Effector CD4-positive, alpha-beta T cell (primary cell): Measurements from ENCODE around the gene FBL.
"Not testable (repeated sequence)": the region's sequence is repeated elsewhere in the genome, so short reads cannot be mapped to it uniquely, and the experiment has no call there.

Source experiments
- DNase-seq: peaks from one replicate; pipeline ENCODE4 v3.0.0-alpha.2; 2020
- total RNA-seq: gene quantifications from one replicate; lab custom pipeline; 2026; lab: John Stamatoyannopoulos, UW

The FBL gene
- total RNA-seq: 88.7 reads per million, percentile 80 among the genes with 10 or more reads in this experiment

GRCh38 chr19:39845933-39846677 is at the start of gene FBL:
Gene FBL, minus strand, starts transcription at chr19:39846379. Its CDS starts 79 bp downstream, at chr19:39846300.
- DNase-seq: peak; percentile 98

DNA sequence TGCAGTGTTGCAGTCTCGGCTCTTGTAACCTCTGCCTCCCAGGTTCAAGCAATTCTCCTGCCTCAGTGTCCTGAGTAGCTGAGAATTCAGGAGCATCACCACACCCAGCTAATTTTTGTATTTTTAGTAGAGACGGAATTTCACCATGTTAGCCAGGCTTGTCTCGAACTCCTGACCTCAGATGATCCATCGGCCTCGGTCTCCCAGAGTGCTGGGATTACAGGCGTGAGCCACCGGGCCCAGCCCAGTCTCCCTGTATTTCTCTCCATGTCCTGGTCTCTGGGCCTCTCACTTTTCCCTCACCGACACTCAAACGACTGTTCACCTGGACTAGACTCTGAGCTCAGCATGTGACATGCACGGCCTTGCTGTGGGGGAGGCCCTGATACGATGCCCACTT is 48.9 kb upstream of the FBL start:
- DNase-seq: not testable (repeated sequence)

- DNase-seq: not testable (repeated sequence)
These were observed 48.0 kb upstream of the FBL start for GRCh38 chr19:39894236-39894606.

DNA sequence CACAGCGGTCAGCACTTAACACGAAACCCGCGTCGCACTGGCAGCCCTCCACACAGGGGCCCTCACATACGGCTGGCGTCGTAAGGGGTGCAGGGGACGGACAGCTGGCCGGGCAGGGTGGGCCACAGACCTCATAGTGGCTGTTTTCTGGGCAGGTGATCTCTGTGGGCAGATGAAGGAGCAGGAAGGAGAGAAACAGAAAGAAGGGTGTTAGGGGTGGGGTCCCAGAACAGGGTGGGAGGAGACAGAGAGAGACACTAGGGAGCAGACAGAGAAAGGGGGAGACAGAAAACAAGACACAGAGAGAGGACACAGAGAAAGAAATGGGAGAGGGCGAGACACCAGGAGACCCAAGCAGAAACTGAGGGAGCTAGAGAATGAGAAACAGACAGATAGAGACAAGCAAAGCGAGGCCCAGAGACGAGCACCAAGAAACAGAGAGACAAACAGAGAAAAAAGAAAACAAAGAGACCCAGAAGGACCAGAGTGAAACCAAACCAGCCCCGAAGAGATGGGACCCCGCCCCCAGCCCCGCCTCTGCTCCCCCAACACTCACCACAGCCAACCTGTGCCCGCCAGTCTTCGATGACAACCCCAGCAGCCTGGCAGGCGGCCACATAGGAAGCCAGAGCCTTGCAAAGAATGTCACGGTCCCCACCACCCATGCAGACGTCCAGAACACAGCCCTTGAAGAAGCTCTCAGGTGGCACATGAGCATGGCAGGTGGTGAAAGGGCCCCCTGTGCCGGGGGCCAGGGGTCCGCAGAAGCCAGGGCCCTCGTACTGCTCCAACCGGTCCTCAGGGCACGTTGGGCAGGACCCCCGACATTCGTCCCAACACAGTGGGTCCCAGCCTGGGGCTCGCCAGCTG is 47.4 kb upstream of the FBL start:
- DNase-seq: not testable (repeated sequence)

DNA sequence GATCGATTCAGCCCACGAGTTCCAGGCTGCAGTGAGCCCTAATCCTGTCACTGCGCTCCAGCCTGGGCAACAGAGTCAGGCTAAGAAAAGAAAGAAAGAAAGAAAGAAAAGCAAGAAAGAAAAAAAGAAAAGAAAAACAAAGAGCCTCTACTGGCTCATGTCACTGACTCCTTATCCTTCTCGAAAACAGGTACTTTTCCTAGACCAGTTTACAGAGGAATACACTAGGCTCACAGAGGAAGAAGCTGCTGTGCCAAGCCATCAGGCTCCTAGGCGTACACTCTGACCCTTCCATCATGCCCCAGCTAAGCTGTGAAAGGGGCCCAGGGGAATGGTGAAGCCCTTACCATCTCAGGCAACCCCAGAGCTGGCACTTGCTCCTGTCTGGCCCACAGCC is 46.3 kb upstream of the FBL start:
- DNase-seq: not testable (repeated sequence)

DNA sequence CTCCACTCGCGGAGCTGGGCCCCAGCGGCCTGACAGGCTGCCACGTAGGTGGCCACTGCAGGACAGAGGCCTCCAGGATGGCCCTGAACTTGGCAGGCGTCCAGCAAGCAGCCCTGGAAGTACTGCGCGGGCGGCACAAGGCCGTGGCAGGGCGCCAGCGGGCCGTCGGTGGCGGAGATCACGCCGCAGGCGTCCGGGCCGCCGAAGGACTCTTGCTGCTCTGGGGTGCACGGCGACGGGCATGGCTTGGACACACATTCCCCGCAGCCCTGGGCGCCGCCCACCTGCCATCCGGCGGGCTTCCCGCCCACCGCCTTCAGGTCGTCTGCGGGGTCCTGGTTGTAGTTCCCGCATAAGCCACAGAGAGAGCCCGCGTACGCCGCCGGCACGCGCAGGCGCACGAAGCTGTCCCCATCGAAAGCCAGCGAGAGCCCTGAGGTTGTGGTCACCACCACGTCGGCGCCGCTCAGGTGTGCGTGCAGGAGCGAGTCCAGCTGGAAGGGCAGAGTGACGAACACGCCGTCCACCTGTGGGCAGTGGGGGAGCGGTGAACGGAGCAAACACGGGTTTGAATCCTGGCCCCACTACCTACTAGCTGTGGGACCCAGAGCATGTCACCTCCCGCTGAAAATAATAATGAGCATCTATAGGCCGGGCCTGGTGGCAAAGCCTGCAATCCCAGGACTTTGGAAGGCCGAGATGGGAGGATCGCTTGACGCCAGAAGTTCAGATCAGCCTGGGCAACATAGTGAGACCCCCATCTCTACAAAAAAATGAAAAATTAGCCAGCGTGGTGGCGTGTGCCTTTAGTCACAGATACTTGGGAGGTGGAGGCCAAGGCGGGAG is 45.7 kb upstream of the FBL start:
- DNase-seq: not testable (repeated sequence)

GRCh38 chr19:39890755-39891551 is 44.8 kb upstream of the FBL start:
- DNase-seq: no peak

DNA sequence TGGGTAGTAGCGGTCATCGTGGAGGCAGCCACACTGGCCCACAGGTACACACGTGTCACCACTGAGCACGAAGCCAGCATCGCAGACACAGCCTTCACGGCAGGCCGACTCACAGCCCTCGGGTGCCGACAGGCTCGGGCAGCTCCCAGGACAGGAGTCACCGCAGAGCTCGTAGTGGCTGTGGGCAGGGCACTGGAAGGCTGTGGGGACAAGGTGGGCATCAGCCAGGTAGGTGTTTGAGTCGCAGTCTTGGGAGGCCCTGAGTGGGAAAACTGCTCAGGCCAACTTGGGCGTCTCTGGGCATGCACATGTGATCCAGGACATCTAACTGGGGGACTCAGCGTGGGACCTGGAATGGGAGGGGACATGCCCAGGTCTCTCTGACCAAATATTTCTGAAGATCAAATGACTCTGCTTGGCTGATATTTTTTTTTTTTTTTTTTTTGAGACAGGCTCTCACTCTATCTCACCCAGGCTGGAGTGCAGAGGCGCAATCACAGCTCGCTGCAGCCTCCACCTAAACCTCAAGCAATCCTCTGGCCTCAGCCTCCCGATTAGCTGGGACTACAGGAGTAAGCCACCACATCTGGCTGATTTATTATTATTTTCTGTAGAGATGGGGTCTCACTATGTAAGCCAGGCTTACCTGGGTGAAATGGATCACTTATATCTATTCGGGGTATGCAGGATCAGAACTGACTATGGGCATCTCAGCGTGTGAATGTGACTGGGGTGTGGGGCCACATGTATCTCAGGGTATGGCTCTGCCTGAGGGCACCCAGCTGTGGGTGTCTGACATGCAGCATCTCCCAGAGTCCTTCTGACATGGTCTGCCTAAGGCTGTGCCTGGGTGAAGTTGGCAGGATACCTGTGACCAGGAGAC is 43.9 kb upstream of the FBL start:
- DNase-seq: not testable (repeated sequence)

DNA sequence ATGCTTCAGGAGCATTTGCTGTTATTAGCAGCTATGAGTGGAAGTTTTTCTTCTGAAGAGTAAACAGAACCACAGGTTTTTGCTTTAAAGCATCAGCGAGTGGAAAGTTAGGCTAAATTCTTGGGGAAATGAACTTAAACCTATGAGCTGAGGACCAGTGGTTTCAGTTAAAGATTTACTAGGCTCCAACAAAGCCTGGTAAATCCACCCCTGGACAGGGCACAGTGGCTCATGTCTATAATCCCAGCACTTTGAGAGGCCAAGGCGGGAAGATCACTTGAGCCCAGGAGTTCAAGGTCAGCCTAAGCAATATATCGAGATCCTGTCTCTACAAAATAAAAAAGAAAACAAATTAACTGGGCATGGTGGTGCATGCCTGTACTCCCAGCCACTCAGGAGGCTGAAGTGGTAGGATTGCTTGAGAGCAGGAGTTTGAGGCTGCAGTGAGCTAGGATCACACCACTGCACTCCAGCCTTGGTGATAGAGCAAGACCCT is 41.3 kb upstream of the FBL start:
- not testable (repeated sequence) for DNase-seq

- DNase-seq: not testable (repeated sequence)
These were observed 39.8 kb upstream of the FBL start for GRCh38 chr19:39885821-39886554.

DNA sequence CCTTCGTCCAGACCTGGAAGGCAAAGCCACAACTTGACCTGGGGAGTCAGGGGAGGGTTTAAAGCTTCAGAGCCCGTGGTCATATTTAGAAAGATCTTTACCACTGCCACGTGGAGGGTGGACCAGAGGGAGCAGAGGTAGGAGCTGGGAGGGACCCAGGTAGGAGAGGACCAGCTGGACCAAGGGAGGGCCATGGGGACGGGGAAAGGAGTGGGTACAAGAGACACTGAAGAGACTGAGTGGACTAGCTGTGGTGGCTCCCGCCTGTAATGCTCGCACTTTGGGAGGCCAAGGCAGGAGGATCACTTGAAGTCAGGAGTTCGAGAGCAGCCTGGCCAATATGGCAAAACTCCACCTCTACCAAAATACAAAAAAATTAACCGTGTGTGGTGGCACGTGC is 38.5 kb upstream of the FBL start:
- DNase-seq: not testable (repeated sequence)

- DNase-seq: not testable (repeated sequence)
These were observed 36.5 kb upstream of the FBL start for GRCh38 chr19:39882645-39883044.

DNA sequence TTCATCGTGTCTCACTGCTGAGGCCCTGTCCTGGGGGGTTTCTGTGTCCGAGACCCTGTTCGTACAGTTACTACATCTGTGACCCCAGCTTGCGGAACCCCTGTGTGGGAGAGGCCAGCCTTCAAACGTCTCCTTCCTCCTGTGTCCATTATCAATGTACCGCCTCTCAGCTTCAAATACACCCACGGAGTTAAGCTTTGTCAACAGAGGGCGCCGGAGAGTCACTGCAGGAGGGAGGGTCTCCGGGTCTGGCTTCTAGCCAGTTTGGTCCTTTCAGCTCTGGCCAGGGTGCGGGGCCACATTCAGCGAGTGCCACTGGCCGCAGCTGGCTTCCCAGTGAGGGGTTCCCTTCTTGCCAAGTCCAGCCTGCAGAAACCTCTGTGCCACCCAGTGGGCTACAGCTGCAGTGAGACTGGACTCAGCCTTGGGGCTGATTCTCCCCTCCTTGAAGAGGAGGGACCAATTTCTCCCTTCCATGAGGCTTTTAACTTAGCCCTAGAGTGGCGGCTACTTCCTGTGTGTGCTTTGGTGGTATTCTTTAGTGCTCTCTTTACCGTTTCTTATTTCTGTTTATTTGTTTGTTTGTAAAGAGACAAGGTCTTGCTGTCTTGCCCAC is 35.4 kb upstream of the FBL start:
- DNase-seq: not testable (repeated sequence)

GRCh38 chr19:39880241-39880640 is 34.1 kb upstream of the FBL start:
- not testable (repeated sequence) for DNase-seq

DNA sequence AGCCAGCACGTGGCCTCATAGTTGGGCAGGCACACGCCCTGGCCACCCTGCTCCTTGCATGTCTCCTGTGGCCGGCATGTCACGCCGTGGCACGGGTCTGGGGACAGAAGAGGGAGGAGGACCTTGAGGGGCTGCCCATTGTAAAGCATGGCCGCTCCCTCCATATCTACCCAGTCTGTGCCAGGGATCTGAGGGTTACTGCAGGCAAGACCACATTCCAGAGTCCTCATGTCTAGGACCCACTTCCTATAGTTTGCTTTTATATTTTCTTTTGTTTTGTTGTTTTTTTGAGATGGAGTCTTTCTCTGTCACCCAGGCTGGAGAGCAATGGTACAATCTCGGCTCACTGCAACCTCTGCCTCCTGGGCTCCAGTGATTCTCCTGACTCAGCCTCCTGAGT is 33.6 kb upstream of the FBL start:
- DNase-seq: not testable (repeated sequence)

GRCh38 chr19:39878866-39879265 is 32.7 kb upstream of the FBL start:
- not testable (repeated sequence) for DNase-seq

- DNase-seq: no peak
These were observed 32.2 kb upstream of the FBL start for GRCh38 chr19:39878398-39878797.

GRCh38 chr19:39877982-39878381 is 31.8 kb upstream of the FBL start:
- not testable (repeated sequence) for DNase-seq

- DNase-seq: not testable (repeated sequence)
These were observed 31.3 kb upstream of the FBL start for GRCh38 chr19:39877488-39877887.
